OCI-LY7 (cell line): ENCODE measurements around the gene SMAD6. TPM values are rescaled to one million over a fixed set of nuclear protein-coding genes. Genes with fewer than 3 reads are reported as not detected.
"Not testable (repeated sequence)": the region's sequence is repeated elsewhere in the genome, so short reads cannot be mapped to it uniquely, and the experiment has no call there.

Experiments used
- BruUV-seq: library from RNA; stranded (reverse); fragments of 400-500 nt; replicated peaks from 2 replicates; lab custom pipeline; 2021; lab: Mats Ljungman, UMichigan
- CTCF ChIA-PET: fragments of 300-600 bp; sonication (Branson Sonifier 250); formaldehyde crosslinking; loops from one replicate; lab custom pipeline; 2022; ENCODE audit warnings: antibody characterized with exemption; ENCODE audit not compliant: unreplicated experiment; lab: Charles Lee
- POLR2A ChIA-PET: fragments of 300-600 bp; sonication (Branson Sonifier 250); formaldehyde crosslinking; loops from one replicate; lab custom pipeline; 2022; ENCODE audit warnings: antibody characterized with exemption; lab: Charles Lee
- DNase-seq: peaks from one replicate; pipeline ENCODE4 v3.0.0-alpha.2; 2015; ENCODE audit warnings: low spot score
- H2AFZ ChIP-seq: fragments of 200-600 bp; sonication (generic), shearing (Covaris generic); 2 replicates; pipeline ENCODE4 v1.6.1; 2014; ENCODE audit warnings: mild to moderate bottlenecking, antibody characterized with exemption, low read length, moderate library complexity
- H3K27ac ChIP-seq: fragments of 200-600 bp; sonication (generic); 2 replicates; pipeline ENCODE4 v1.5.1; 2014; ENCODE audit warnings: mixed run types, low read depth, mild to moderate bottlenecking, moderate library complexity, low read length, inconsistent platforms; ENCODE audit not compliant: poor library complexity, severe bottlenecking
- H3K36me3 ChIP-seq: fragments of 200-600 bp; sonication (generic); 2 replicates; pipeline ENCODE4 v1.6.1; 2014; ENCODE audit warnings: mild to moderate bottlenecking, antibody characterized with exemption, low read length, moderate library complexity, mixed read lengths; ENCODE audit not compliant: insufficient read depth
- H3K4me1 ChIP-seq: fragments of 200-600 bp; sonication (generic); 2 replicates; pipeline ENCODE4 v1.5.1; 2014; ENCODE audit warnings: mild to moderate bottlenecking, low read length; ENCODE audit not compliant: insufficient read depth, poor library complexity, severe bottlenecking
- H3K4me2 ChIP-seq: fragments of 200-600 bp; sonication (generic); 2 replicates; pipeline ENCODE4 v1.6.1; 2014; ENCODE audit warnings: mild to moderate bottlenecking, low read length
- H3K4me3 ChIP-seq: fragments of 200-600 bp; sonication (generic); 2 replicates; pipeline ENCODE4 v1.5.1; 2014; ENCODE audit warnings: mild to moderate bottlenecking, low read depth, low read length; ENCODE audit not compliant: poor library complexity, severe bottlenecking
- H3K79me2 ChIP-seq: fragments of 200-600 bp; sonication (generic); 2 replicates; pipeline ENCODE4 v1.6.1; 2016; ENCODE audit warnings: low read depth, mild to moderate bottlenecking, low read length, moderate library complexity, mixed read lengths; ENCODE audit not compliant: insufficient read depth
- H3K9me2 ChIP-seq: fragments of 200-600 bp; sonication (generic); 2 replicates; pipeline ENCODE4 v1.6.1; 2016; ENCODE audit warnings: mild to moderate bottlenecking, low read length, mixed read lengths; ENCODE audit not compliant: insufficient read depth
- H3K9me3 ChIP-seq: fragments of 200-600 bp; sonication (generic); 2 replicates; pipeline ENCODE4 v1.6.1; 2014; ENCODE audit warnings: mild to moderate bottlenecking, mixed run types, low read length, mixed read lengths
- H4K20me1 ChIP-seq: fragments of 200-600 bp; sonication (generic); 2 replicates; pipeline ENCODE4 v1.6.1; 2014; ENCODE audit warnings: mild to moderate bottlenecking, antibody characterized with exemption, low read length, moderate library complexity, mixed read lengths; ENCODE audit not compliant: insufficient read depth
- CTCF ChIP-seq: fragments of 200-600 bp; sonication (generic); conservative IDR thresholded peaks from 2 replicates; pipeline ENCODE4 v1.5.1; 2014; ENCODE audit warnings: mild to moderate bottlenecking, antibody characterized with exemption, low read length, moderate library complexity, mixed read lengths
- EZH2phosphoT487 ChIP-seq: fragments of 200-600 bp; sonication (generic); IDR thresholded peaks from 2 replicates; pipeline ENCODE4 v1.6.1; 2018; ENCODE audit warnings: low read depth, borderline replicate concordance, mild to moderate bottlenecking, mixed run types, antibody characterized with exemption, low read length, moderate library complexity, mixed read lengths
- intact Hi-C: fragments of 100-400 bp; cut with micrococcal nuclease; formaldehyde crosslinking; loops from one replicate; pipeline ENCODE4 v1.10.0; 2022; ENCODE audit not compliant: unreplicated experiment
- total RNA-seq, 2 experiments: library from RNA; depleted of rRNA in 1 of 2; stranded (reverse); fragments of >200 nt in 1 of 2; shearing (Covaris generic) in 1 of 2; gene quantifications; 2 replicates each; pipeline ENCODE4 v1.2.3, GENCODE V29; 2014 to 2022

The SMAD6 gene
- total RNA-seq, 2 experiments from 2014 or later, result 14.6 to 16.1 TPM

GRCh38 chr15:66685638-66686150 lies 16.3 kb upstream of the SMAD6 start:
- Histone ChIP-seq H2AFZ (no peak overlapping the region), H3K4me2 (no peak overlapping the region), H3K4me1 (peaks cover 24% of the 10 kb centered on the region), H3K9me2 (no peaks in the 10 kb centered on the region), H3K79me2 (no peaks in the 10 kb centered on the region), H3K36me3 (no peaks in the 10 kb centered on the region; the same call in 1 of the 2 replicates), H3K4me3 (no peak overlapping the region), H4K20me1 (no peaks in the 10 kb centered on the region), H3K27ac (no peak overlapping the region), H3K9me3 (0 out of 2 replicates have a peak, but pooled peaks cover 5% of the 10 kb centered on the region)
- intact Hi-C loops, result no loop called here
- TF ChIP-seq EZH2phosphoT487 (no peak), CTCF (peak; percentile 75)
- DNase-seq, result no peak
- POLR2A ChIA-PET, result no interaction called here
- CTCF ChIA-PET, result no interaction called here
- BruUV-seq, result no TSS peak

GRCh38 chr15:66690912-66691311 lies 11.1 kb upstream of the SMAD6 start:
- H3K27ac ChIP-seq, H3K36me3 ChIP-seq, H3K9me3 ChIP-seq, H2AFZ ChIP-seq, BruUV-seq, H3K79me2 ChIP-seq, H3K9me2 ChIP-seq, H3K4me2 ChIP-seq, CTCF ChIA-PET, H4K20me1 ChIP-seq, intact Hi-C loops, H3K4me3 ChIP-seq, DNase-seq: not testable (repeated sequence)
- POLR2A ChIA-PET, result interaction anchor here (3.5 kb wide), 1 partner anchor 12 kb away, joined by 17 read pairs; the partner anchor contains the start of gene SMAD6
- H3K4me1 ChIP-seq, result peaks cover 42% of the 10 kb centered on the region

- H3K36me3 ChIP-seq, result no peaks in the 10 kb centered on the region
- no peak for DNase-seq
- no peaks in the 10 kb centered on the region for H3K9me2 ChIP-seq
- intact Hi-C loops, result no loop called here
- no peak overlapping the region for H3K4me3 ChIP-seq
- no peaks in the 10 kb centered on the region for H4K20me1 ChIP-seq
- no peaks in the 10 kb centered on the region for H3K9me3 ChIP-seq
- peak overlapping the region; percentile 69 for H2AFZ ChIP-seq
- no peaks in the 10 kb centered on the region for H3K79me2 ChIP-seq
- ChIA-PET CTCF (no interaction called here), POLR2A (interaction anchor here (1.0 to 3.5 kb wide), 2 partner anchors 9 to 11 kb away, joined by 5 to 17 read pairs; partner anchors contain the start of gene SMAD6)
- no TSS peak for BruUV-seq
- peaks cover 42% of the 10 kb centered on the region for H3K4me1 ChIP-seq
- no peak for TF ChIP-seq CTCF
- no peak for TF ChIP-seq EZH2phosphoT487
- no peak overlapping the region for H3K4me2 ChIP-seq
- peak overlapping the region; percentile 93 for H3K27ac ChIP-seq
These were observed 10.3 kb upstream of the SMAD6 start for GRCh38 chr15:66691727-66692126.
